H1 (cell line): ENCODE data around the gene RANBP17. TPM values are rescaled to one million over a fixed set of nuclear protein-coding genes. Genes with fewer than 3 reads are reported as not detected.

Experiments
- CTCF ChIA-PET: fragments of 300-600 bp; sonication (Branson Sonifier 250); formaldehyde crosslinking; loops from one replicate; lab custom pipeline; 2021; ENCODE audit not compliant: partially characterized antibody; lab: Charles Lee
- POLR2A ChIA-PET: fragments of 300-600 bp; sonication (Branson Sonifier 250); formaldehyde crosslinking; loops from one replicate; lab custom pipeline; 2021; ENCODE audit warnings: inconsistent platforms; ENCODE audit not compliant: partially characterized antibody; lab: Charles Lee
- DNase-seq, 2 experiments: peaks; one replicate each; pipeline versions ENCODE4 v3.0.0 to v3.0.0-alpha.2; 2010 to 2022; ENCODE audit warnings: low spot score in 2 of 2, low read depth in 1 of 2, mixed read lengths in 1 of 2
- FAIRE-seq: peaks from 2 replicates; lab custom pipeline; 2011; peaks lifted over from hg19 to GRCh38; lab: Jason Lieb, UNC
- H2AFZ ChIP-seq: 2 replicates; pipeline ENCODE4 v1.8.1; 2012; ENCODE audit warnings: low read length, inconsistent platforms
- H2AK5ac ChIP-seq: 2 replicates; pipeline ENCODE4 v1.6.1; 2013; ENCODE audit warnings: low read depth, low read length
- H2BK120ac ChIP-seq: replicated peaks from 2 replicates; pipeline ENCODE3; 2013; ENCODE audit warnings: low read depth, low read length, inconsistent platforms
- H2BK12ac ChIP-seq: 2 replicates; pipeline ENCODE4 v1.6.1; 2013; ENCODE audit warnings: low read depth, low read length
- H2BK15ac ChIP-seq: 2 replicates; pipeline ENCODE4 v1.6.1; 2013; ENCODE audit warnings: low read length
- H2BK20ac ChIP-seq: 2 replicates; pipeline ENCODE4 v1.6.1; 2013; ENCODE audit warnings: low read length
- H2BK5ac ChIP-seq: 2 replicates; pipeline ENCODE4 v1.6.1; 2013; ENCODE audit warnings: low read depth, low read length
- H3K14ac ChIP-seq: 2 replicates; pipeline ENCODE4 v1.6.1; 2013; ENCODE audit warnings: inconsistent platforms; ENCODE audit not compliant: insufficient read length
- H3K18ac ChIP-seq: 2 replicates; pipeline ENCODE4 v1.6.1; 2013; ENCODE audit warnings: low read length; ENCODE audit errors: extremely low read depth
- H3K23ac ChIP-seq: 2 replicates; pipeline ENCODE4 v1.6.1; 2013; ENCODE audit warnings: inconsistent platforms; ENCODE audit not compliant: insufficient read length
- H3K23me2 ChIP-seq: 2 replicates; pipeline ENCODE4 v1.6.1; 2013; ENCODE audit warnings: low read depth, low read length
- H3K27ac ChIP-seq: 2 replicates; pipeline ENCODE4 v1.6.1; 2011; ENCODE audit warnings: low read depth, low read length, inconsistent platforms
- H3K27me3 ChIP-seq, 4 experiments: replicated peaks in 1 of 4; 1 replicate in 1 of 4; 2 replicates in 3 of 4; pipeline versions ENCODE4 v1.6.1 to v1.8.1; 2011 to 2013; ENCODE audit warnings: low read length in 3 of 4, mild to moderate bottlenecking in 3 of 4, inconsistent platforms in 2 of 4, mixed read lengths in 2 of 4, moderate library complexity in 1 of 4; ENCODE audit not compliant: control insufficient read depth in 3 of 4, insufficient read depth in 3 of 4; ENCODE audit errors: extremely low read depth in 1 of 4
- H3K36me3 ChIP-seq, 4 experiments: 2 replicates each; pipeline versions ENCODE4 v1.6.1 to v1.8.1; 2011 to 2013; ENCODE audit warnings: mild to moderate bottlenecking in 4 of 4, low read length in 3 of 4, moderate library complexity in 2 of 4, control low read depth in 1 of 4, inconsistent platforms in 1 of 4; ENCODE audit not compliant: insufficient read depth in 4 of 4, control insufficient read depth in 2 of 4
- H3K4ac ChIP-seq: replicated peaks from 2 replicates; pipeline ENCODE3; 2013; ENCODE audit warnings: low read length, low read depth, mixed read lengths, inconsistent platforms; ENCODE audit not compliant: insufficient read length
- H3K4me1 ChIP-seq, 4 experiments: replicated peaks in 1 of 4; 1 replicate in 1 of 4; 2 replicates in 3 of 4; pipeline versions ENCODE4 v1.6.1 to v1.8.1; 2011 to 2013; ENCODE audit warnings: low read length in 3 of 4, inconsistent platforms in 2 of 4, mixed read lengths in 1 of 4; ENCODE audit not compliant: insufficient read depth in 4 of 4, control insufficient read depth in 3 of 4
- H3K4me2 ChIP-seq, 2 experiments: 2 replicates each; pipeline versions ENCODE4 v1.6.1 to v1.8.1; 2011 to 2013; ENCODE audit warnings: low read depth in 2 of 2, low read length in 2 of 2, control low read depth in 1 of 2, inconsistent platforms in 1 of 2, mild to moderate bottlenecking in 1 of 2; ENCODE audit not compliant: insufficient read depth in 1 of 2
- H3K4me3 ChIP-seq, 4 experiments: fragments of 200-600, 300-600 bp in 1 of 4; sonication (generic), shearing (Covaris generic), sonication (Bioruptor Twin) in 1 of 4; 2 replicates each; pipeline versions ENCODE4 v1.5.1 to v1.8.1; 2011 to 2016; ENCODE audit warnings: low read length in 4 of 4, low read depth in 3 of 4, control low read depth in 2 of 4, inconsistent platforms in 2 of 4, mild to moderate bottlenecking in 2 of 4, mixed read lengths in 1 of 4, moderate library complexity in 1 of 4; ENCODE audit not compliant: insufficient read depth in 2 of 4; ENCODE audit errors: extremely low read depth in 1 of 4
- H3K56ac ChIP-seq: replicated peaks from 2 replicates; pipeline ENCODE3; 2013; ENCODE audit warnings: low read depth, mild to moderate bottlenecking, mixed read lengths, low read length, inconsistent platforms; ENCODE audit not compliant: insufficient read length
- H3K79me1 ChIP-seq: 2 replicates; pipeline ENCODE4 v1.6.1; 2013; ENCODE audit warnings: low read depth, low read length, control low read depth
- H3K79me2 ChIP-seq, 2 experiments: 2 replicates each; pipeline versions ENCODE4 v1.6.1 to v1.8.1; 2012 to 2013; ENCODE audit warnings: low read length in 2 of 2, mild to moderate bottlenecking in 2 of 2, inconsistent platforms in 1 of 2; ENCODE audit not compliant: insufficient read depth in 2 of 2, control insufficient read depth in 1 of 2
- H3K9ac ChIP-seq, 4 experiments: replicated peaks in 1 of 4; 1 replicate in 1 of 4; 2 replicates in 3 of 4; pipeline versions ENCODE4 v1.6.1 to v1.8.1; 2011 to 2013; ENCODE audit warnings: low read depth in 3 of 4, low read length in 3 of 4, control low read depth in 2 of 4, mild to moderate bottlenecking in 2 of 4, moderate library complexity in 2 of 4, inconsistent platforms in 1 of 4; ENCODE audit errors: extremely low read depth in 1 of 4
- H3K9me3 ChIP-seq, 2 experiments: 2 replicates each; pipeline versions ENCODE4 v1.6.1 to v1.8.1; 2012 to 2013; ENCODE audit warnings: mild to moderate bottlenecking in 2 of 2, moderate library complexity in 2 of 2, control low read depth in 1 of 2, inconsistent platforms in 1 of 2, low read depth in 1 of 2, low read length in 1 of 2, mixed read lengths in 1 of 2; ENCODE audit not compliant: insufficient read depth in 2 of 2
- H4K20me1 ChIP-seq, 2 experiments: replicated peaks in 1 of 2; 2 replicates each; pipeline versions ENCODE3 to v1.8.1; 2011 to 2013; ENCODE audit warnings: inconsistent platforms in 2 of 2, low read length in 2 of 2, mild to moderate bottlenecking in 1 of 2; ENCODE audit not compliant: insufficient read depth in 2 of 2, control insufficient read depth in 1 of 2
- H4K5ac ChIP-seq: 2 replicates; pipeline ENCODE4 v1.6.1; 2013; ENCODE audit warnings: low read length, low read depth, mixed read lengths, inconsistent platforms; ENCODE audit not compliant: insufficient read length
- H4K8ac ChIP-seq: 2 replicates; pipeline ENCODE4 v1.8.0; 2013; ENCODE audit warnings: mild to moderate bottlenecking, moderate library complexity, low read length, inconsistent platforms; ENCODE audit not compliant: insufficient read depth; ENCODE audit errors: extremely low read depth
- H4K91ac ChIP-seq: replicated peaks from 2 replicates; pipeline ENCODE3; 2013; ENCODE audit warnings: low read length, mixed read lengths, inconsistent platforms; ENCODE audit not compliant: insufficient read length
- ASH2L ChIP-seq: fragments of 200-600, 300-600 bp; sonication (generic); IDR thresholded peaks from one replicate; pipeline ENCODE4 v1.7.1; 2017; ENCODE audit warnings: low read length
- BCL11A ChIP-seq, 2 experiments: IDR thresholded peaks; one replicate each; pipeline ENCODE4 v1.6.1; 2011; ENCODE audit warnings: low read depth in 2 of 2, low read length in 2 of 2, mild to moderate bottlenecking in 2 of 2
- CREB1 ChIP-seq: IDR thresholded peaks from 2 replicates; pipeline ENCODE4 v1.6.1; 2012; ENCODE audit warnings: inconsistent platforms
- HDAC2 ChIP-seq, 2 experiments: fragments of 300-600 bp in 1 of 2; sonication (generic) in 1 of 2; IDR thresholded peaks; 2 replicates each; pipeline ENCODE4 v1.6.1; 2011 to 2012; ENCODE audit warnings: low read depth in 2 of 2, low read length in 2 of 2, mild to moderate bottlenecking in 2 of 2, moderate library complexity in 2 of 2, borderline replicate concordance in 1 of 2, inconsistent platforms in 1 of 2
- SIRT6 ChIP-seq: IDR thresholded peaks from one replicate; pipeline ENCODE4 v1.7.1; 2012; ENCODE audit warnings: low read length, inconsistent platforms
- SIX5 ChIP-seq: IDR thresholded peaks from 2 replicates; pipeline ENCODE4 v1.6.1; 2011; ENCODE audit warnings: mild to moderate bottlenecking, low read depth, low read length
- SP4 ChIP-seq: IDR thresholded peaks from 2 replicates; pipeline ENCODE4 v1.6.1; 2012; ENCODE audit warnings: low read length, inconsistent platforms
- TAF1 ChIP-seq: IDR thresholded peaks from 2 replicates; pipeline ENCODE4 v1.6.1; 2011; ENCODE audit warnings: mild to moderate bottlenecking, low read depth, low read length
- YY1 ChIP-seq: IDR thresholded peaks from 2 replicates; pipeline ENCODE4 v1.6.1; 2011; ENCODE audit warnings: low read depth, mild to moderate bottlenecking, low read length
- ZNF274 ChIP-seq: IDR thresholded peaks from 2 replicates; pipeline ENCODE4 v1.7.0; 2012; ENCODE audit warnings: low read length, borderline replicate concordance; ENCODE audit errors: extremely low read depth
- WGBS, 2 experiments: shearing (Covaris generic) in 1 of 2; methylation state at CpG; one replicate each; pipeline versions ENCODE4 v1.1.6 to v1.1.7; 2013 to 2015; ENCODE audit warnings: low lambda C conversion rate in 2 of 2, mixed read lengths in 2 of 2, inconsistent platforms in 1 of 2, low coverage in 1 of 2, missing lambda C conversion rate in 1 of 2; ENCODE audit not compliant: insufficient replicate concordance in 2 of 2, insufficient coverage in 1 of 2, insufficient read length in 1 of 2; ENCODE audit errors: extremely low coverage in 1 of 2, missing lambda C conversion rate in 1 of 2; 5-methylcytosine and 5-hydroxymethylcytosine counted together
- polyA plus RNA-seq, 7 experiments: library from polyadenylated mRNA; depleted of rRNA in 3 of 7; stranded (reverse) in 5 of 7; unstranded in 2 of 7; fragments of >200 nt in 5 of 7; fragments of 200-250 nt in 2 of 7; gene quantifications; 1 replicate in 5 of 7; 2 replicates in 1 of 7; 4 replicates in 1 of 7; pipeline versions ENCODE4 v1.2.1 to v1.2.3, GENCODE V29; 2011 to 2013; ENCODE audit warnings: missing spikeins in 2 of 7, mixed read lengths in 2 of 7
- total RNA-seq: library from RNA; stranded (reverse); fragmentation: NEBNext Ultra II Directional; extraction: Animal tissue kit (Norgen Biotek cat#: 25700); gene quantifications from 2 replicates; pipeline ENCODE4 v1.2.1, GENCODE V29; 2021

The RANBP17 gene
- total and polyA plus RNA-seq, 2 of the 8 experiments (the other 6 are each of a cell fraction or from before 2014, with no cell fraction given): 8.6 to 21.3 TPM

DNA sequence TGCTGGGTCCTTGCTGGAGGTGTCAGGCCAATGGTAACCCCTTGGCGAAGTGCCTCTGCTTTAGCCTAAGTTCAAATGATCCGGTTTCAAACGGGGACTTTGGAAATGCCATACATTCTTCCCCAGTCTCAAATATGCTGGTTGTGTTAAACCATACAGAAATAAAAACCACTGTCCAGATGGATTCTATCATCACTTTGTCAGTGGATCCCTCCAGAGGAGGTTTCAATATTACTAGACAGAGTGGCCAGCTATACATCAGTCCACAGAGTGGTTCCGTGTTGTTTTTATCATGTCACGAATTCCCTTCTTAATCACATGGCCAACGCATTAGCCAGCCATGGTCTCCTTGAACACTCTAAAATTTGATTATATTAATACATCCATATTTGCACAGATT, 7.3 kb upstream of the RANBP17 start:
- Histone ChIP-seq H4K91ac (no peak overlapping the region), H3K23me2 (no peaks in the 10 kb centered on the region), H3K18ac (no peak overlapping the region), H3K4me3 (no peak overlapping the region), H3K36me3 (no peaks in the 10 kb centered on the region), H2BK20ac (no peak overlapping the region), H2AFZ (no peak overlapping the region), H4K5ac (no peak overlapping the region), H2BK120ac (no peak overlapping the region), H2BK5ac (no peak overlapping the region), H3K79me2 (no peaks in the 10 kb centered on the region), H3K14ac (no peak overlapping the region), H3K27ac (no peak overlapping the region), H3K4me2 (no peak overlapping the region), H3K4ac (no peak overlapping the region), H2BK12ac (no peak overlapping the region), H2AK5ac (no peak overlapping the region), H3K56ac (no peak overlapping the region), H4K20me1 (no peaks in the 10 kb centered on the region), H4K8ac (no peak overlapping the region), H3K23ac (no peak overlapping the region), H3K4me1 (no peaks in the 10 kb centered on the region), H3K79me1 (no peaks in the 10 kb centered on the region), H3K9me3 (no peaks in the 10 kb centered on the region; a peak in 1 of 4 replicates), H3K9ac (no peak overlapping the region), H3K27me3 (no peaks in the 10 kb centered on the region), H2BK15ac (no peak overlapping the region)
- no peak for TF ChIP-seq TAF1
- no peak for TF ChIP-seq ZNF274
- no peak for TF ChIP-seq SIRT6
- TF ChIP-seq CREB1: no peak
- no peak for TF ChIP-seq SIX5
- TF ChIP-seq BCL11A (IDR thresholded peaks at IDR 0.05; ENCODE audit: low read depth in 2 of 2, low read length in 2 of 2): no peak
- no peak for TF ChIP-seq HDAC2 (IDR thresholded peaks at IDR 0.05; ENCODE audit: borderline replicate concordance in 1 of 2, low read depth in 2 of 2, low read length in 2 of 2)
- no peak for TF ChIP-seq SP4
- TF ChIP-seq YY1: no peak
- no peak for TF ChIP-seq ASH2L
- 84% methylated on average over 6 of the region's 6 CpGs; no CpG with 5 or more reads in 1 of the 2 experiments for WGBS, 2 experiments
- POLR2A ChIA-PET: no interaction called here
- no peak for DNase-seq
- CTCF ChIA-PET: no interaction called here
- no peak for FAIRE-seq
